Measurements from ENCODE around the gene PARD3. TPM values are rescaled to one million over a fixed set of nuclear protein-coding genes. Genes with fewer than 3 reads are reported as not detected.

Gene PARD3
- total and polyA plus RNA-seq, 2 experiments from 2014 or later = 6.3 to 21.2 TPM

DNA sequence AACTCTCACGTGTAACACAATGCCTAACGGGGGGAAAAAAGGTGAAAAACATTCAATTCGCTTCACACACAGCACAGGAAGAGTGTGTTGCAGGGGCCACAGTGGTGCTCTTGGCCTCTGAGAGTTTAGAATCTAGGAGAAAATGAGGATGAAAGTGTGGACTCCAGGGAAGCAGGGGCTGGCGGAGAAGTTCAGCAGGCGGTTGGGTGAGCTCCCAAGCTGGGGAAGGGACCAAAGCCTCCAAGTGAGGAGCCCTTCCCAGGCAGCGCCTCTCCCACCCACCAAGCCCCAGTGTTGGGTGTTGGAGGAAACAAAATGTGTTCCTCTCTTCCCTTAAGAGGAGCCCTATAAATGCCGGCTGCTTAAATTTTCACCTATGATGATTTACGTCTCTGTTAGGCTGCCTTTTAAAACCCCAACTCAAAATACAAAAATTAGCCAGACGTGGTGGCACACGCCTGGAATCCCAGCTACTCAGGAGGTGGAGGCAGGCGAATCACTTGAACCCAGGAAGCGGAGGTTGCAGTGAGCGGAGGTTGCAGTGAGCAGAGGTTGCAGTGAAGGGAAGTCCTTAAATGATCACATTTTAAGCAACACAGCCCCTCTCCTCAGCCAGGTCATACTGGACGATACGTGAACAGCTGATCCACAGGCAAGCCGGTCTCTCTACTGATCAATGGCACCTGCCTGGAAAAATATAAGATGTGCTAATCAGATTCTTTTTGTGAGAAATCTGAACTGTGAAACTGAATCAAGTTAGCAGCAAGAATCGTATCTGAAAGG is 735.2 kb downstream of the PARD3 start:
- no peak for DNase-seq
- H2AFZ ChIP-seq = peak overlapping the region; percentile 85; the same call in 1 of the 2 replicates
- WGBS, 2 experiments (ENCODE audit: low coverage in 1 of 2, low lambda C conversion rate in 2 of 2, missing lambda C conversion rate in 2 of 2) = 93 to 94% methylated on average over 17 of the region's 17 CpGs

GRCh38 chr10:34078745-34079470 is 736.2 kb downstream of the PARD3 start:
- no peaks in the 10 kb centered on the region for H3K36me3 ChIP-seq (ENCODE audit: low read depth)
- peaks cover 13% of the 10 kb centered on the region for H3K4me1 ChIP-seq (ENCODE audit: insufficient read depth)
- no peaks in the 10 kb centered on the region for H3K79me2 ChIP-seq (ENCODE audit: insufficient read depth)
- no peaks in the 10 kb centered on the region for H3K27me3 ChIP-seq (replicated peaks; ENCODE audit: insufficient read depth)
- peak; percentile 97 for DNase-seq
- H3F3A ChIP-seq (ENCODE audit: insufficient read depth) = peaks cover 9% of the 10 kb centered on the region
- no peaks in the 10 kb centered on the region for H4K20me1 ChIP-seq (ENCODE audit: insufficient read depth)
- TF ChIP-seq EZH2phosphoT487 (IDR thresholded peaks at IDR 0.05; ENCODE audit: insufficient read depth, low read depth) (no peak), EZH2 (IDR thresholded peaks at IDR 0.05; ENCODE audit: insufficient read depth, poor library complexity, severe bottlenecking) (no peak)
- 14% methylated on average over 22 of the region's 22 CpGs for WGBS, 2 experiments (ENCODE audit: low coverage in 1 of 2, low lambda C conversion rate in 2 of 2, missing lambda C conversion rate in 2 of 2)
- no peaks in the 10 kb centered on the region for H3K9me3 ChIP-seq (ENCODE audit: low read depth)
- no peaks in the 10 kb centered on the region for H3K9me2 ChIP-seq (ENCODE audit: insufficient read depth)
- peak overlapping the region; percentile 85 for H2AFZ ChIP-seq
- peak overlapping the region; percentile 84 for H3K27ac ChIP-seq
- no peak overlapping the region for H3K4me3 ChIP-seq
- H3K9ac ChIP-seq = peak overlapping the region; percentile 72
- in situ Hi-C loops (cut with MboI) = no loop called here
- peak overlapping the region; percentile 16 for H3K4me2 ChIP-seq (ENCODE audit: unreplicated experiment)

More for the DNA sequence above, 735.2 kb downstream of the PARD3 start:
- Histone ChIP-seq H3K9me2 (ENCODE audit: insufficient read depth) (no peaks in the 10 kb centered on the region), H3K4me3 (no peak overlapping the region), H4K20me1 (ENCODE audit: insufficient read depth) (no peaks in the 10 kb centered on the region), H3K9me3 (ENCODE audit: low read depth) (no peaks in the 10 kb centered on the region), H3K9ac (no peak overlapping the region), H3F3A (ENCODE audit: insufficient read depth) (peaks cover 9% of the 10 kb centered on the region), H3K4me2 (ENCODE audit: unreplicated experiment) (no peak overlapping the region), H3K27me3 (replicated peaks; ENCODE audit: insufficient read depth) (no peaks in the 10 kb centered on the region), H3K79me2 (ENCODE audit: insufficient read depth) (no peaks in the 10 kb centered on the region), H3K27ac (peak overlapping the region; percentile 84; the same call in 1 of the 2 replicates), H3K4me1 (ENCODE audit: insufficient read depth) (peaks cover 13% of the 10 kb centered on the region), H3K36me3 (ENCODE audit: low read depth) (no peaks in the 10 kb centered on the region)
- no peak for TF ChIP-seq EZH2 (IDR thresholded peaks at IDR 0.05; ENCODE audit: insufficient read depth, poor library complexity, severe bottlenecking)
- no peak for TF ChIP-seq EZH2phosphoT487 (IDR thresholded peaks at IDR 0.05; ENCODE audit: insufficient read depth, low read depth)
- in situ Hi-C loops (cut with MboI) = no loop called here

DNA sequence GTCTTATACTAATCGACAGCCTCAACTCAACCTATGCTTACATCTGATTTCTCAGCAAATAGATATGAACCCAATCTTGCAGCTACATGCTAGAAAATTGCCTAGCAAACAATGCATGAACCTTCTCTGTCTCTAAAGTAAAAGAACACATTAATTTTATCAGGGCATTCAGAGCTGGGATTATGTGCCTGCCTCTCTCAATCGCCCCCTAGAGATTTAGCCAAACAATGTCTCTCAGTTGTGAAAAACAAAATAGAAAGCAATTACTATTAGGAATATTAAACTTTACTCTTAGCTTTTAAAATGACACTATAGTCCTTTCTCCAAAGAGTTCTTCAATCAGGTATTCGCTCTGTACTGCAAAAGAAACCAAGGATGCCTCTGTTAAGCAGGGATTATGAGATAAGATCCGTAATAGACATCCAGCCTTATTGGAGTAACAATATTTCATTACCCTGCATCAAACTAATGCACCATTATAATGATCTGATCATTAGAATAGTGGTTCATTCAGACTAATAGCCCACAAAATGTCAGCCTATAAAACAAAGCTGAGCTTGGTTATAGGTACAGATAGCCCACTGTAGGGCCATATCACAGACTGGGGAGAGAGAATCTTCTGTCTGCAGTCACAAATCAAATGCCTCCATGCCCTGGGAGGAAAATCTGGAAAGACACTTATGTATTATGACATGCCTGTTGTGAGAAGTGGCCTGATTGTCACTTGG is 736.9 kb downstream of the PARD3 start:
- DNase-seq = peak; percentile 28
- TF ChIP-seq EZH2phosphoT487 (IDR thresholded peaks at IDR 0.05; ENCODE audit: insufficient read depth, low read depth) (no peak), EZH2 (IDR thresholded peaks at IDR 0.05; ENCODE audit: insufficient read depth, poor library complexity, severe bottlenecking) (no peak)
- H2AFZ ChIP-seq = peak overlapping the region; percentile 85
- WGBS, 2 experiments (ENCODE audit: low coverage in 1 of 2, low lambda C conversion rate in 2 of 2, missing lambda C conversion rate in 2 of 2) = 72 to 79% methylated on average over 4 of the region's 4 CpGs
- no peaks in the 10 kb centered on the region for H3K36me3 ChIP-seq (ENCODE audit: low read depth)
- in situ Hi-C loops (cut with MboI) = no loop called here
- no peaks in the 10 kb centered on the region for H3K9me3 ChIP-seq (ENCODE audit: low read depth)
- peak overlapping the region; percentile 16 for H3K4me2 ChIP-seq (ENCODE audit: unreplicated experiment)
- no peaks in the 10 kb centered on the region for H3K79me2 ChIP-seq (ENCODE audit: insufficient read depth)
- no peaks in the 10 kb centered on the region for H3K9me2 ChIP-seq (ENCODE audit: insufficient read depth)
- peaks cover 13% of the 10 kb centered on the region for H3K4me1 ChIP-seq (ENCODE audit: insufficient read depth)
- no peaks in the 10 kb centered on the region for H4K20me1 ChIP-seq (ENCODE audit: insufficient read depth)
- H3K9ac ChIP-seq = peak overlapping the region; percentile 67
- peaks cover 9% of the 10 kb centered on the region for H3F3A ChIP-seq (ENCODE audit: insufficient read depth)
- H3K27ac ChIP-seq = peak overlapping the region; percentile 84
- no peaks in the 10 kb centered on the region for H3K27me3 ChIP-seq (replicated peaks; ENCODE audit: insufficient read depth)
- no peak overlapping the region for H3K4me3 ChIP-seq

DNA sequence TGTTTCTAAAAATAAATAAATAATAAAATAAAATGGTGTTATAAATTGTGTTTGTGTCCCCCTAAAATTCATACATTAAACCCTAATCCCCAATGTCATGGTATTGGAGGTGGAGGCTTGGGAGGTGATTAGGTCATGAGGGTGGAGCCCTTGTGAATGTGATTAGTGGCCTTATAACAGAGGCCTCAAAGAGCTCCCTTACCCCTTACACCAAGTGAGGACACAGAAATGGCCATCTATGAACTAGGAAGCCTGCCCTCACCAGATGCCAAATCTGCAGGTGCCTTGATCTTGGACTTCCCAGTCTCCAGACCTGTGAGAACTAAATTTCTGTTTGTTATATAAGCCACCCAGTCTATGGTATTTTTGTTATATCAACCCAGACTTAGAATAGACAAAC is 738.7 kb downstream of the PARD3 start:
- no peak overlapping the region for H3K4me3 ChIP-seq
- H3K27me3 ChIP-seq (replicated peaks; ENCODE audit: insufficient read depth) = no peaks in the 10 kb centered on the region
- no peaks in the 10 kb centered on the region for H3K36me3 ChIP-seq (ENCODE audit: low read depth)
- in situ Hi-C loops (cut with MboI) = no loop called here
- no peak overlapping the region for H3K9ac ChIP-seq
- H4K20me1 ChIP-seq (ENCODE audit: insufficient read depth) = no peaks in the 10 kb centered on the region
- H3K79me2 ChIP-seq (ENCODE audit: insufficient read depth) = no peaks in the 10 kb centered on the region
- no peak overlapping the region for H3K4me2 ChIP-seq (ENCODE audit: unreplicated experiment)
- no peak for DNase-seq
- H3K27ac ChIP-seq = no peak overlapping the region
- H2AFZ ChIP-seq = no peak overlapping the region
- peaks cover 9% of the 10 kb centered on the region for H3F3A ChIP-seq (ENCODE audit: insufficient read depth)
- H3K4me1 ChIP-seq (ENCODE audit: insufficient read depth) = peaks cover 13% of the 10 kb centered on the region
- TF ChIP-seq EZH2phosphoT487 (IDR thresholded peaks at IDR 0.05; ENCODE audit: insufficient read depth, low read depth) = no peak
- TF ChIP-seq EZH2 (IDR thresholded peaks at IDR 0.05; ENCODE audit: insufficient read depth, poor library complexity, severe bottlenecking) = no peak
- no peaks in the 10 kb centered on the region for H3K9me3 ChIP-seq (ENCODE audit: low read depth)
- H3K9me2 ChIP-seq (ENCODE audit: insufficient read depth) = no peaks in the 10 kb centered on the region
